Fibroblast of mammary gland (primary cell): ENCODE data around the gene MYO6.

Experiments used
- DNase-seq: peaks from one replicate; pipeline ENCODE4 v3.0.0-alpha.2; 2010; ENCODE audit warnings: low read depth
- H3K4me3 ChIP-seq: 2 replicates; pipeline ENCODE4 v1.5.1; 2011; ENCODE audit warnings: low read depth, mild to moderate bottlenecking, low read length, moderate library complexity; ENCODE audit not compliant: control insufficient read depth
- CTCF ChIP-seq: conservative IDR thresholded peaks from 2 replicates; pipeline ENCODE4 v1.5.1; 2011; ENCODE audit warnings: low read depth, low read length, inconsistent platforms; ENCODE audit not compliant: control insufficient read depth, insufficient read depth

MYO6 gene

GRCh38 chr6:75834447-75834846 is 85.4 kb downstream of the MYO6 start:
- no peak overlapping the region for H3K4me3 ChIP-seq
- TF ChIP-seq CTCF: no peak
- DNase-seq: no peak

- TF ChIP-seq CTCF: no peak
- DNase-seq: no peak
- H3K4me3 ChIP-seq: no peak overlapping the region
Observed at GRCh38 chr6:75842191-75842590, 93.2 kb downstream of the MYO6 start.

- H3K4me3 ChIP-seq: no peak overlapping the region
- TF ChIP-seq CTCF: no peak
- DNase-seq: no peak
Observed at GRCh38 chr6:75842732-75843131, 93.7 kb downstream of the MYO6 start.

- no peak for TF ChIP-seq CTCF
- DNase-seq: no peak
- no peak overlapping the region for H3K4me3 ChIP-seq
Observed at GRCh38 chr6:75843396-75843795, 94.4 kb downstream of the MYO6 start.

GRCh38 chr6:75848274-75848673 is 99.2 kb downstream of the MYO6 start:
- DNase-seq: no peak
- TF ChIP-seq CTCF: no peak
- H3K4me3 ChIP-seq: no peak overlapping the region

GRCh38 chr6:75849329-75850025 is 100.4 kb downstream of the MYO6 start:
- H3K4me3 ChIP-seq: no peak overlapping the region
- no peak for DNase-seq
- TF ChIP-seq CTCF: no peak

GRCh38 chr6:75850026-75850833 is 101.2 kb downstream of the MYO6 start:
- no peak for DNase-seq
- TF ChIP-seq CTCF: no peak
- H3K4me3 ChIP-seq: no peak overlapping the region
